A673 (cell line): Measurements from ENCODE around the gene DNAH8.

Experiments used
- EZH2 ChIP-seq: fragments of 200-600 bp; sonication (generic); IDR thresholded peaks from 2 replicates; pipeline ENCODE4 v1.6.1; 2017; ENCODE audit warnings: borderline replicate concordance, low read depth, mild to moderate bottlenecking, mixed read lengths, antibody characterized with exemption, low read length; ENCODE audit not compliant: poor library complexity, severe bottlenecking
- TF ChIP-seq, protein P1 (sequence below): fragments of 300-800, 200-600 bp; sonication (generic); conservative IDR thresholded peaks from 2 replicates; pipeline ENCODE4 v1.5.1; 2017; ENCODE audit warnings: low read depth, mild to moderate bottlenecking, antibody characterized with exemption, low read length, moderate library complexity, mixed read lengths

GRCh38 chr6:38678178-38678760, 36.8 kb upstream of the DNAH8 start:
- TF ChIP-seq, protein P1, sequence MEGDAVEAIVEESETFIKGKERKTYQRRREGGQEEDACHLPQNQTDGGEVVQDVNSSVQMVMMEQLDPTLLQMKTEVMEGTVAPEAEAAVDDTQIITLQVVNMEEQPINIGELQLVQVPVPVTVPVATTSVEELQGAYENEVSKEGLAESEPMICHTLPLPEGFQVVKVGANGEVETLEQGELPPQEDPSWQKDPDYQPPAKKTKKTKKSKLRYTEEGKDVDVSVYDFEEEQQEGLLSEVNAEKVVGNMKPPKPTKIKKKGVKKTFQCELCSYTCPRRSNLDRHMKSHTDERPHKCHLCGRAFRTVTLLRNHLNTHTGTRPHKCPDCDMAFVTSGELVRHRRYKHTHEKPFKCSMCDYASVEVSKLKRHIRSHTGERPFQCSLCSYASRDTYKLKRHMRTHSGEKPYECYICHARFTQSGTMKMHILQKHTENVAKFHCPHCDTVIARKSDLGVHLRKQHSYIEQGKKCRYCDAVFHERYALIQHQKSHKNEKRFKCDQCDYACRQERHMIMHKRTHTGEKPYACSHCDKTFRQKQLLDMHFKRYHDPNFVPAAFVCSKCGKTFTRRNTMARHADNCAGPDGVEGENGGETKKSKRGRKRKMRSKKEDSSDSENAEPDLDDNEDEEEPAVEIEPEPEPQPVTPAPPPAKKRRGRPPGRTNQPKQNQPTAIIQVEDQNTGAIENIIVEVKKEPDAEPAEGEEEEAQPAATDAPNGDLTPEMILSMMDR, result no peak
- no peak for TF ChIP-seq EZH2
